ENCODE results near the gene PARP14. TPM values are rescaled to one million over a fixed set of nuclear protein-coding genes. Genes with fewer than 3 reads are reported as not detected.

Gene PARP14, protein sequence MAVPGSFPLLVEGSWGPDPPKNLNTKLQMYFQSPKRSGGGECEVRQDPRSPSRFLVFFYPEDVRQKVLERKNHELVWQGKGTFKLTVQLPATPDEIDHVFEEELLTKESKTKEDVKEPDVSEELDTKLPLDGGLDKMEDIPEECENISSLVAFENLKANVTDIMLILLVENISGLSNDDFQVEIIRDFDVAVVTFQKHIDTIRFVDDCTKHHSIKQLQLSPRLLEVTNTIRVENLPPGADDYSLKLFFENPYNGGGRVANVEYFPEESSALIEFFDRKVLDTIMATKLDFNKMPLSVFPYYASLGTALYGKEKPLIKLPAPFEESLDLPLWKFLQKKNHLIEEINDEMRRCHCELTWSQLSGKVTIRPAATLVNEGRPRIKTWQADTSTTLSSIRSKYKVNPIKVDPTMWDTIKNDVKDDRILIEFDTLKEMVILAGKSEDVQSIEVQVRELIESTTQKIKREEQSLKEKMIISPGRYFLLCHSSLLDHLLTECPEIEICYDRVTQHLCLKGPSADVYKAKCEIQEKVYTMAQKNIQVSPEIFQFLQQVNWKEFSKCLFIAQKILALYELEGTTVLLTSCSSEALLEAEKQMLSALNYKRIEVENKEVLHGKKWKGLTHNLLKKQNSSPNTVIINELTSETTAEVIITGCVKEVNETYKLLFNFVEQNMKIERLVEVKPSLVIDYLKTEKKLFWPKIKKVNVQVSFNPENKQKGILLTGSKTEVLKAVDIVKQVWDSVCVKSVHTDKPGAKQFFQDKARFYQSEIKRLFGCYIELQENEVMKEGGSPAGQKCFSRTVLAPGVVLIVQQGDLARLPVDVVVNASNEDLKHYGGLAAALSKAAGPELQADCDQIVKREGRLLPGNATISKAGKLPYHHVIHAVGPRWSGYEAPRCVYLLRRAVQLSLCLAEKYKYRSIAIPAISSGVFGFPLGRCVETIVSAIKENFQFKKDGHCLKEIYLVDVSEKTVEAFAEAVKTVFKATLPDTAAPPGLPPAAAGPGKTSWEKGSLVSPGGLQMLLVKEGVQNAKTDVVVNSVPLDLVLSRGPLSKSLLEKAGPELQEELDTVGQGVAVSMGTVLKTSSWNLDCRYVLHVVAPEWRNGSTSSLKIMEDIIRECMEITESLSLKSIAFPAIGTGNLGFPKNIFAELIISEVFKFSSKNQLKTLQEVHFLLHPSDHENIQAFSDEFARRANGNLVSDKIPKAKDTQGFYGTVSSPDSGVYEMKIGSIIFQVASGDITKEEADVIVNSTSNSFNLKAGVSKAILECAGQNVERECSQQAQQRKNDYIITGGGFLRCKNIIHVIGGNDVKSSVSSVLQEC (N-terminal part only)
- 2.1 TPM for polyA plus RNA-seq (2012; ENCODE audit: insufficient read length, low read depth)

DNA sequence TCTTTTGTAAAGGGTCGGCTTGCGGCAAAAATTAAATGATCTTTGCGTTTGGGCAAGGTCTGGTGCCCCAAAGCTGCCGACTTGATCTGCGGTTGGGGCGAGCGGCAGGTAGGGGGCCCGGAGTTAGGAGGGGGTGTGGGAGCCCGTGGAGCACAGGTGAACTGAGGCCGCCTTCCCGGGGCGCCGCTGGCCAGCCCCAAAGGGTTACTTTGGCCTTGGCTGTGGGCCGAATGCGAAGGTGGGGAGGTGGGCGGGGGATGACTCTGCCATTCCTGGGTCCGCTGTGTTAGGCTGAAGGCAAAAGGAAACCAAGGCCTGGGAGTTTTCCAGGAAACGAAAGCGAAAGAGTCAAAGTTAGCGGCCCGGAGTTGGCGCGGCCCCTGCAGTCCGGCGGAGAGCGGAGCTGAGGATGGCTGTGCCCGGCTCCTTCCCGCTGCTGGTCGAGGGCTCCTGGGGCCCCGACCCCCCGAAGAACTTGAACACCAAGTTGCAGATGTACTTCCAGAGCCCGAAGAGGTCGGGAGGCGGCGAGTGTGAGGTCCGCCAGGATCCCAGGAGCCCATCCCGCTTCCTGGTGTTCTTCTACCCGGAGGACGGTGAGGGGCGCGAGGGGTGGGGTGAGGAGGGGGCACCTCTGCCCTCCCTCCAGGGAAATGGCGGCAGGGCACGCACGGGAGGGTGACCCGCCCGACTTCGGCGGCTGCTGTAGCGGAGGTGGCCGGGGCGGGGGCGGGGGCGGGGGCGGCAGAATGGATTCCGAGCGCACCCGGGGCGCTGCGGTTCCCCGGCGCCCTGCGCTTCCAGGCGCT, at the start of gene PARP14:
Gene PARP14, plus strand, starts transcription at position 365 of the 809 bp plus-strand sequence. Its CDS starts 45 bp downstream, at position 410.
- no peak for TF ChIP-seq FOXP2 (optimal IDR thresholded peaks at IDR 0.05; ENCODE audit: borderline replicate concordance, extremely low read depth, extremely low read length, insufficient read depth)
- TF ChIP-seq, protein P1, sequence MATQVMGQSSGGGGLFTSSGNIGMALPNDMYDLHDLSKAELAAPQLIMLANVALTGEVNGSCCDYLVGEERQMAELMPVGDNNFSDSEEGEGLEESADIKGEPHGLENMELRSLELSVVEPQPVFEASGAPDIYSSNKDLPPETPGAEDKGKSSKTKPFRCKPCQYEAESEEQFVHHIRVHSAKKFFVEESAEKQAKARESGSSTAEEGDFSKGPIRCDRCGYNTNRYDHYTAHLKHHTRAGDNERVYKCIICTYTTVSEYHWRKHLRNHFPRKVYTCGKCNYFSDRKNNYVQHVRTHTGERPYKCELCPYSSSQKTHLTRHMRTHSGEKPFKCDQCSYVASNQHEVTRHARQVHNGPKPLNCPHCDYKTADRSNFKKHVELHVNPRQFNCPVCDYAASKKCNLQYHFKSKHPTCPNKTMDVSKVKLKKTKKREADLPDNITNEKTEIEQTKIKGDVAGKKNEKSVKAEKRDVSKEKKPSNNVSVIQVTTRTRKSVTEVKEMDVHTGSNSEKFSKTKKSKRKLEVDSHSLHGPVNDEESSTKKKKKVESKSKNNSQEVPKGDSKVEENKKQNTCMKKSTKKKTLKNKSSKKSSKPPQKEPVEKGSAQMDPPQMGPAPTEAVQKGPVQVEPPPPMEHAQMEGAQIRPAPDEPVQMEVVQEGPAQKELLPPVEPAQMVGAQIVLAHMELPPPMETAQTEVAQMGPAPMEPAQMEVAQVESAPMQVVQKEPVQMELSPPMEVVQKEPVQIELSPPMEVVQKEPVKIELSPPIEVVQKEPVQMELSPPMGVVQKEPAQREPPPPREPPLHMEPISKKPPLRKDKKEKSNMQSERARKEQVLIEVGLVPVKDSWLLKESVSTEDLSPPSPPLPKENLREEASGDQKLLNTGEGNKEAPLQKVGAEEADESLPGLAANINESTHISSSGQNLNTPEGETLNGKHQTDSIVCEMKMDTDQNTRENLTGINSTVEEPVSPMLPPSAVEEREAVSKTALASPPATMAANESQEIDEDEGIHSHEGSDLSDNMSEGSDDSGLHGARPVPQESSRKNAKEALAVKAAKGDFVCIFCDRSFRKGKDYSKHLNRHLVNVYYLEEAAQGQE (IDR thresholded peaks at IDR 0.05; ENCODE audit: insufficient read depth in 1 of 2, low read depth in 2 of 2, low read length in 2 of 2), result no peak
- TF ChIP-seq POLR2AphosphoS5 (IDR thresholded peaks at IDR 0.05; ENCODE audit: low read depth, low read length), result no peak
- no peak for TF ChIP-seq SIN3A (IDR thresholded peaks at IDR 0.05; ENCODE audit: borderline replicate concordance, insufficient read depth, low read length)
- no peak for TF ChIP-seq TAF1 (IDR thresholded peaks at IDR 0.05; ENCODE audit: borderline replicate concordance, insufficient read depth, low read length)

DNA sequence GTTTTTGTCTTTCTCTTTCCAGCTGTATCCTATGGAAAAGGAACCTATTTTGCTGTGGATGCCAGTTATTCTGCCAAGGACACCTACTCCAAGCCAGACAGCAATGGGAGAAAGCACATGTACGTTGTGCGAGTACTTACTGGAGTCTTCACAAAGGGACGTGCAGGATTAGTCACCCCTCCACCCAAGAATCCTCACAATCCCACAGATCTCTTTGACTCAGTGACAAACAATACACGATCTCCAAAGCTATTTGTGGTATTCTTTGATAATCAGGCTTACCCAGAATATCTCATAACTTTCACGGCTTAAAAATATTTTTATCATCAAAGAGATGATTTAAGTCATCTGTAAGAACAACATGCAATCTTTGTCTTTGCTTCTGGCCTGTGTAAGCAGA, 44.9 kb upstream of the PARP14 start:
- no peak for TF ChIP-seq FOXP2 (optimal IDR thresholded peaks at IDR 0.05; ENCODE audit: borderline replicate concordance, extremely low read depth, extremely low read length, insufficient read depth)
- TF ChIP-seq, protein P1 (IDR thresholded peaks at IDR 0.05; ENCODE audit: insufficient read depth in 1 of 2, low read depth in 2 of 2, low read length in 2 of 2), result no peak
- no peak for TF ChIP-seq POLR2AphosphoS5 (IDR thresholded peaks at IDR 0.05; ENCODE audit: low read depth, low read length)
- no peak for TF ChIP-seq TAF1 (IDR thresholded peaks at IDR 0.05; ENCODE audit: borderline replicate concordance, insufficient read depth, low read length)
- TF ChIP-seq SIN3A (IDR thresholded peaks at IDR 0.05; ENCODE audit: borderline replicate concordance, insufficient read depth, low read length), result no peak

DNA sequence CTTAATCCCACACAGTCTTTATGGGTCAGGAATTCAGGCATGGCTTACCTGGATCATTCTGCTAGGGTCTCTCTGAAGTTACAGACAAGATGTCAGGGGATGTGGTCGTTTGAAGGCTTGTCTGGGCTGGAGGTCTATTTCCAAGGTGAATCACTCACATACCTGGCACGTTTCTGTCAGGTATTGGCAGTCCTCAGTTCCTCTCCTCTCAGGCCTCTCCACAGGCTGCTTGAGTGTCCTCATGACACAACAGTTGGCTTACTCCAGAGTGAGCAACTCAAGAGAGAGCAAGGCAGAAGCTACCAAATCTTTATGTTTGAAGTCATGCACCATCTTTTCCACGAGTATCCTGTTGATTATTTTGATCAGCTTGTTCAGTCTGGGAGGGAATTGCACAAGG, 43.9 kb upstream of the PARP14 start:
- TF ChIP-seq, protein P1 (IDR thresholded peaks at IDR 0.05; ENCODE audit: insufficient read depth in 1 of 2, low read depth in 2 of 2, low read length in 2 of 2), result no peak
- TF ChIP-seq FOXP2 (optimal IDR thresholded peaks at IDR 0.05; ENCODE audit: borderline replicate concordance, extremely low read depth, extremely low read length, insufficient read depth), result no peak
- TF ChIP-seq SIN3A (IDR thresholded peaks at IDR 0.05; ENCODE audit: borderline replicate concordance, insufficient read depth, low read length), result no peak

DNA sequence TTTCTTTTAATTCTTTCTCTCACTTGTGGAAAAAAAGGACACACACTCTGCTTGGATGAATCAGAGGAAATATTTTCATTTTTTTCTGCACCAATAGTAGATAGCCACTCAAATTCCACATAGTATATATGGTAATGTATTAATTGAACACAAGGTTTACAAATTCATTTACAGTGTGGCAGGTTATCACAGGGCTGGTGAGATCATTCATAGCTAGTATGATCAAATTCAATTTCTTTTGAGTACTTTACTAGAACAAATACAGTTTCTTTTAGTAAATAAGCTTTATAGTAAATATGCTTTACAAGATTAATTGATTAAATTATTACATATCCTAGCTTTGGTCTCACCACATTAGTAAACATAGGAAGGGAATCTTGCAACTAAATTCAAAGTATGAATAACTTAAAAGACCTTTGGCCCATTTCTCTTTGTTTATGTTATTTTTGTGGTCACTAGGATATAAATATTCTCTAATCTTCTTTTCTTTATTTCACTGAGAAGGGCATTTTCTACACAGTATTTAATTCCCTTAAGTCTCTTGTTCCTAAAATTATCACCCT, 40.1 kb upstream of the PARP14 start:
- TF ChIP-seq, protein P1 (IDR thresholded peaks at IDR 0.05; ENCODE audit: insufficient read depth in 1 of 2, low read depth in 2 of 2, low read length in 2 of 2), result no peak
- TF ChIP-seq FOXP2 (optimal IDR thresholded peaks at IDR 0.05; ENCODE audit: borderline replicate concordance, extremely low read depth, extremely low read length, insufficient read depth), result no peak
- no peak for TF ChIP-seq SIN3A (IDR thresholded peaks at IDR 0.05; ENCODE audit: borderline replicate concordance, insufficient read depth, low read length)
- no peak for TF ChIP-seq TAF1 (IDR thresholded peaks at IDR 0.05; ENCODE audit: borderline replicate concordance, insufficient read depth, low read length)
- TF ChIP-seq POLR2AphosphoS5 (IDR thresholded peaks at IDR 0.05; ENCODE audit: low read depth, low read length), result no peak
